ENCODE measurements around the gene PUSL1.
"Not testable (repeated sequence)": the region's sequence is repeated elsewhere in the genome, so short reads cannot be mapped to it uniquely, and the experiment has no call there.

Gene PUSL1

GRCh38 chr1:1310476-1311053, 2.2 kb downstream of the PUSL1 start:
- DNase-seq, result no peak

- no peak for DNase-seq
Observed at GRCh38 chr1:1311107-1312104, 3.0 kb downstream of the PUSL1 start.

- DNase-seq, result no peak
Observed at GRCh38 chr1:1312450-1313314, 4.3 kb downstream of the PUSL1 start.

GRCh38 chr1:1313500-1314236, 5.3 kb downstream of the PUSL1 start:
- no peak for DNase-seq

- DNase-seq, result no peak
Observed at GRCh38 chr1:1314237-1314586, 5.8 kb downstream of the PUSL1 start.

GRCh38 chr1:1314678-1315335, 6.4 kb downstream of the PUSL1 start:
- no peak for DNase-seq

GRCh38 chr1:1315435-1315954, 7.1 kb downstream of the PUSL1 start:
- no peak for DNase-seq

- DNase-seq, result not testable (repeated sequence)
Observed at GRCh38 chr1:1316199-1316598, 7.8 kb downstream of the PUSL1 start.

GRCh38 chr1:1317420-1317819, 9.0 kb downstream of the PUSL1 start:
- DNase-seq, result no peak

- DNase-seq, result peak in 2 of 3 experiments; percentile 23 to 41
Observed at GRCh38 chr1:1318131-1318652, 9.8 kb downstream of the PUSL1 start.

GRCh38 chr1:1318777-1319645, 10.6 kb downstream of the PUSL1 start:
- no peak for DNase-seq

- DNase-seq, result no peak
Observed at GRCh38 chr1:1319646-1319941, 11.2 kb downstream of the PUSL1 start.

- no peak for DNase-seq
Observed at GRCh38 chr1:1320666-1321448, 12.5 kb downstream of the PUSL1 start.

GRCh38 chr1:1321477-1321876, 13.1 kb downstream of the PUSL1 start:
- no peak for DNase-seq

GRCh38 chr1:1322418-1322817, 14.0 kb downstream of the PUSL1 start:
- no peak for DNase-seq

GRCh38 chr1:1322952-1323351, 14.6 kb downstream of the PUSL1 start:
- DNase-seq, result no peak

- no peak for DNase-seq
Observed at GRCh38 chr1:1324084-1324523, 15.7 kb downstream of the PUSL1 start.

GRCh38 chr1:1324524-1325287, 16.3 kb downstream of the PUSL1 start, which contains the start of the genes CPTP and INTS11:
Gene CPTP, plus strand, starts transcription at chr1:1324802. Its CDS starts 2,109 bp downstream, at chr1:1326911.
Gene INTS11, minus strand, starts transcription at chr1:1324660. Its CDS starts 52 bp downstream, at chr1:1324608.
- DNase-seq, result peak; percentile 86 to 95 (median 93)

All from NCI-H1417 (cell line).